Globus pallidus (tissue), 1 donor: ENCODE data around the gene AK1.

ENCODE experiments used
- DNase-seq: peaks from one replicate; pipeline ENCODE4 v3.0.0-alpha.2; 2015; ENCODE audit warnings: low spot score

AK1 gene, protein sequence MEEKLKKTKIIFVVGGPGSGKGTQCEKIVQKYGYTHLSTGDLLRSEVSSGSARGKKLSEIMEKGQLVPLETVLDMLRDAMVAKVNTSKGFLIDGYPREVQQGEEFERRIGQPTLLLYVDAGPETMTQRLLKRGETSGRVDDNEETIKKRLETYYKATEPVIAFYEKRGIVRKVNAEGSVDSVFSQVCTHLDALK

DNA sequence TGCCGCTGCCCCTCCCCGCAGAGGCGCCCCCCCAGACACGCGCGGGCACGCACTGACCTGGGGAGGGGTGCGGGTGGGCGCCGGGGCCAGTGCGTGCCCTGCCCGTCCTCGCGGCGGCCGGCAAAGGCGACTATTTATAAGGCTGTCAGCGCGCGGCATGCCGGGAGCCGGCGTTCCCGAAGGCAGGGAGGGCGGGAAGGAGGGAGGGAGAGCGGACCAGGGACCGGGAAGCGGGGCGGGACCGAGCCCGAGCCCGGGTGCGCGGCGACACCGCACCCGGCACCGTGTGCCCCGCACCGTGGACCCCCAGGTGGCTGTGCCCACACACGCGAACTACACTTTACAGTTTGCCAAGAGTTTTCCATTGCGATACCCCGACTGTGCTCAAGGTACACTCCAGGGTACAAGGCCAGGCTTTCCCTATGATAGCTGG, at the start of gene AK1:
Gene AK1 (minus strand): TSS at position 110 of the 433 bp plus-strand sequence. CDS start 3,058 bp downstream, outside the sequence.
- DNase-seq = peak; percentile 79

- DNase-seq = no peak
Observed at GRCh38 chr9:127926906-127927200, 49.4 kb upstream of the AK1 start.

GRCh38 chr9:127925959-127926905, 48.8 kb upstream of the AK1 start:
- DNase-seq = no peak

DNA sequence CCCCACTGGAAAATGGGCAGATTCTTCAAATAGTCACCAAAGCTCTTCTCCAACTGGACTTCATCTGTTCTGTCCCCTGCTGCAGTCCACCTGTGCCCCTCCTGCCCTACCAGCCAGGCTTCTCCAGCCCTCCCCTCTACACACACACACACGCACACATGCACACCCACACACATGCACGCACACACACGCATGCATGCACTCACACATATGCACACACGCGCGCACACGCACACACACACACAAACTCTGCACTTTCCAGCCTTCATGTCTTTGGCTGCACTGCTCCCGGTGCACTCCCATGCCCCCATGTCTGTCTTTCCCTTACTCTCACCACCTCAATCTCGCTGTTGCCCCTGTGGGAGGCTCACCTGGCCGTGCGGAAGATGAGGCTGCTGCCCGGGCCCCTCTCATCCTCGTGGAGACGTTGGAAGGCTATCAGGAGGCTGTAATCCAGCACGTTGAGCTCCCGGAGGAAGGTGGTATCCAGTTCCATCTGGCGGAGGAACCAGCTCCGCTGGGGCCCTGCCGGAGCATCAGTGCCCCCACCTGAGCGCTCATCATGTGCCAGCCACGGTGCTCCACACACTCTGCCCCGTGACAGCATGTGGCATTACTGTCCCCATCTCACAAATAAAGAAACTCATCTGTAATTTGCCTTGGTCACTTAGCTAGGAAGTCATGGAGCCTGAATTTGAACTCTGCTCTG, 47.4 kb upstream of the AK1 start:
- no peak for DNase-seq

DNA sequence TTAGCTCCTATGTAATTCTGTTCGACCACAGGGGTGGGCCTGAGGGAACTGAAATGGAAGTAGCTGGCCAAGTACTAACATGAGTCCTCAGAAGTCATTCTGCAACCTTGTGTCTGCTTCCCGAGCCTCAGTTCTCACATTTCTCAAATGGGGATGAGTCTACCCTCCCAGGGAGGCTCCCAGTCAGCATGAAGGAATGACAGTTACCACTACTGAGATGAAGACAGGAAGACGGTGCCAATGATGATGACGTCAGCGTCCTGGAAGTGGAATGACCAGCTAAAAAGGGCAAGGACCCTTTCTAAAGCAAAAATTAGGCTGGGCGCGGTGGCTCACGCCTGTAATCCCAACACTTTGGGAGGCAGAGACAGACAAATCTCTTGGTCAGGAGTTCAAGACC, 46.3 kb upstream of the AK1 start:
- DNase-seq = no peak

DNA sequence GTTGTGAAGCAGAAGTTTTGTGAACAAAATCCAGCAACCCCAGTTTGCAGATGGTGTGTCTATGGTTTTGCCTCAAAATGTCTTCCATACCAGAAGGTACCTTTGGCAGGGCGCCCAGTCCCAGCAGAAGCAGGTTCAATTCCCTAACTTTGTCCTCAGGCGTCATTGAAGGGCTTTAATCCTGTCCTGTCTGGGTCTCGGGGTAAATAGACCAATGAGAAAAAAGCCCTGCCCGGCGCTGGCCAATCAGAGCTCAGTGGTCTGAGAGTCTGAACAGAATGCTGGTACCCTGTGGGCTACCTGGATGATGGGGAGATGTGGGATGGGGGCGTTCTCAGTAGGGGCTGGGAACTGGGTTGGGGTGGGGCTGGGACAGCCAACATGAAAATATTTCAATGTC, 45.6 kb upstream of the AK1 start:
- no peak for DNase-seq

GRCh38 chr9:127921557-127922120, 44.2 kb upstream of the AK1 start:
- no peak for DNase-seq

- no peak for DNase-seq
Observed at GRCh38 chr9:127920794-127921193, 43.3 kb upstream of the AK1 start.

GRCh38 chr9:127919253-127919815, 41.9 kb upstream of the AK1 start:
- no peak for DNase-seq

DNA sequence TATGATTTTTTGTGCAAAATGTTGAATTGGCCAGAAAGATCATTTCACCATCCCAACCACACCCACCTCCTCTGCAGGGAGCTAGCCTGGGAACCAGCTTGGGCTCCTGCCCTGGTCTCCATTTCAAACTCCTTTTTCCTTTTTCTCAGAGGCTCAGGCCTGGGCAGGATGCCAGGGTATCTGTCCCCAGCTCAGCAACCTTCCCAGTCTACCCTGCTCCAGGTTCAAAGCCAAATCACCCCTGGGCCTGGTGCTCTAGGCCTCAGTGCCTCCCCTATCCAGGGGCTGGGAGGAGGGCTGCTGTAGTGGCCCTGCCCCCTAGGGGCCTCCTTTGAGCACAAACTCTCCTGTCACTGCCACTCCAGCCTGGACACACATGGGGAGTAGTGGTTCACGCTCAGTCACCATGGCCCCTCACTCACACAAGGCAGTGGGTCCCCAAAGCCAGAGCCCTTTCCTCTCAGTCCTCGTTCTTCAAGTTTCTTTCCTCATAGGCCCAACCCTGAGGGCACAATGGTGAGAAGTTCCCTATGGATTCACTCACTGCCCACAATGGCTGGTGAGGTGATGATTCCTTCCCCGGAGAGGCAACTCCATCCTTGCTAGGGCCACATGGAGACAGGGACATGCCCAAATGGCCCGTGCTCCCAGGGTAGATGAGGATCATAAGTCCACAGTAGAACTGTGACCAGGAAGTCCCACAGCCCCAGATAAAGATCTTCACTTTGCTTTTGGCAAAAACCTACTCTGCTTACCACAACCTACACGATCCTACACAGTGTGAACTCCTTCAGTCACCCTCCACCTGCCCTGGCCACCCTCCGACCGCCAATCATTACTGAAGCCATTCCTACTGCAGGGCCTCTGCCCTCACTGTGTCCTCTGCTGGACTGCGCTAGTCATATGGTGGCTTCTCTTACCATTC, 41.0 kb upstream of the AK1 start:
- no peak for DNase-seq

DNA sequence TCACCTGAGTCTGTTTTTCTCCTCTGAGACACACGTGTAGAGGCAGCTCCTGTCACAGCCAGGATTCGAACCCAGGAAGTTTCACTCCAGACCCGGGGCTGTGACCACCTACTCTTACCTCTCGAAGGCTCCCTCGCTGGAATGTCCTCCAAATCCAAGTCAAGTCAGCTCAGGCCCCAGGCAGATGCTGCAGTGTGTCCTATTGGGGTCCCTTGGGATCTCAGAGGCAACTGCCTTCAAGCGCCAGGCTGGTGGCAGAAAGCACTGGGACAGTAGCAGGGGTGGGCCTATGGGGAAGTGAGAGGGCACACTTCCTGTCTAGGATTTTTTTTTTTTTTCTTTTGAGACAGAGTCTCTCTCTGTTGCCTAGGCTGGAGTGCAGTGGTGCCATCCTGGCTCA, 40.1 kb upstream of the AK1 start:
- DNase-seq = no peak

- peak; percentile 93 for DNase-seq
Observed at GRCh38 chr9:127916720-127917581, 39.5 kb upstream of the AK1 start, which contains the start of gene ST6GALNAC4. Gene ST6GALNAC4 (minus strand): TSS chr9:127917041. CDS start chr9:127916419, 622 bp downstream.

DNA sequence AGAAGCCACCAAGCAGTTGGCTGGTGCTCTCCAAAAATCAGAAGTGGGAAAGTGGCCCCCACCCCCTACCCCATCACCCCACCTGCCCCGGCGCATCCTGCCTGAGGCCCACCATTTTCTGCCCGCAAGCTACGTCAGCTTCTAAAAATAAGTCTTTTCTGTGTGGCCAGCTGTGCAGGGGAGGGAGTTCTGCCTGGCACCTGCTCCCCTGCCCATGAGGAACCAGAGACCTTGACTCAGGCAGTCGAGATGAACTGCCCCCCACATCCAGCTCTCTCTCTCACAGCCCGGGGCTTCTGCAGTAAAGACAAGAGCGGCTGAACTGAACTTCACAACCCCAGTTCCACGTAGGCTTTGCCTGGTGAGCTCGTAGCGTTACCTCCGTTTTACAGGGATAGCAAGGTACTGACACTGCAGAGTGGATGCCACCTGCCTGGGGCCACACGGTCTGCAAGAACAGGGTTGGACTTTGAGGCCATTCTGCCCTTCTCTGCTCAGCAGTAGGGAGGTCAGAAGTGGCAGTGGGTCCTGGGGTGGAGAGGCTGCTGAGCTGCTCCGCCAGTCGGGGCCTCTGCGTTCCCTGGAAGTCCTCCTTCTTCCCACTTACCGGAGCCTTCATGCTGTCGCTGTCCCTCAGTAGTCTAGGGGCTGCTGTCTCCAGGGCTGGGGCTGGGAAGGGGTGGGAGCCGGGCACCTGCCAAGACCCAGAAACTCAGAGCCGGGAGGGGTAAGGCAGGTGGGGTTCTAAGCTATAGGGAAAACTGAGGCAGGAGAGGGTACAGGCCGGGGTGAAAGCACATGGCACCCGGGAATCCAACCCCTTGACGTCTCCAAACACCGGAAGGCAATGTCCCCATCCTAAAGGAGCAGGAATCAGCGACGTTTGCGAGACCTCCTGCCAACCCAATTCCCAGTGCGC, 38.6 kb upstream of the AK1 start:
- no peak for DNase-seq

GRCh38 chr9:127915325-127915752, 37.9 kb upstream of the AK1 start:
- DNase-seq = no peak

DNA sequence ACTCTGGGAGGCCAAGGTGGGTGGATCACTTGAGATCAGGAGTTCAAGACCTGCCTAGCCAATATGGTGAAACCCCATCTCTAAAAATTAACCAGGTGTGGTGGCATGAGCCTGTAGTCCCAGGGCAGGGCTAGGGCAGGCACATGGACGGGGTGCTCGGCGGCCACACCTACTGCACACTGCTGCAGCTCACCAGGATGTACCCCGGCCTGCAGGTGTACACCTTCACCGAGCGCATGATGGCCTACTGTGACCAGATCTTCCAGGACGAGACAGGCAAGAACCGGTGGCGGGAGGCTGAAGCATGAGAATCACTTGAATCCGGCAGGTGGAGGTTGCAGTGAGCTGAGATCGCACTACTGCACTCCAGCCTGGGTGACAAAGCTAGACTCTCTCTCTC, 36.2 kb upstream of the AK1 start:
- no peak for DNase-seq

DNA sequence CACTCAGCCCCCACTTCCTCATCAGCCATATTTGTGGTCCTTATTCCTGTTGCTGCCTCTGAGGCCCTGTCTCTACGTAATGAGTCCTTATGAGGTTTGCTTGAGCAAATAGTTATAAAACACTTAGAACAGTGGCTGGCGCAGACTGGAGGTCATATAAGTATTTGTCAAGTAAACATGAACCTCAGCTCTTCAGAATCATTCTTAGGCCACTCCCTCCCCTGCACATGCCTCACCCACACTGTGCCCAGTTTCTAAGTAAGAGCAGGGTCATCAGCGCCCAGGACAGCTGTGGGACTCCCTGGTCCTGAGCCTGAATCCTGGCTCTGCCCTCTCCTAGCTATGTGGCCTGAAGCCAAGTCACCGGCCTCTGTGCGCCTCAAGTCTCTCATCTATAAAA, 35.4 kb upstream of the AK1 start:
- no peak for DNase-seq

DNA sequence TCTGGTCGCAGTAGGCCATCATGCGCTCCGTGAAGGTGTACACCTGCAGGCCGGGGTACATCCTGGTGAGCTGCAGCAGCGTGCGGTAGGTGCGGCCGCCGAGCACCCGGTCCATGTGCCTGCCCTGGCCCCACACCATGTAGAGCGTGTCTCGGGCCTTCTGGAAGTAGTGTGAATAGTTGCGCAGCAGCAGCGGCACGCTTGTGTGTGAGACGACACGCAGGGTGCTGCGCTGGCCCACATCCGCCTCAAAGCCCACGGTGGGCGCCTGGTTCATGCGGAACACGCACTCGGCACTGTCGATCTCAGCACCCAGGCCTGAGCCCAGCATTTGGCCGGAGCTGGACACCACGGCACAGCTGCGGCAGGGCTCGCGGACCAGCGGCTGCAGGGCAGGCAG, 34.8 kb upstream of the AK1 start:
- no peak for DNase-seq

GRCh38 chr9:127910613-127911205, 33.2 kb upstream of the AK1 start:
- DNase-seq = no peak
